ENCODE data around the gene ARHGAP1.
"Not testable (repeated sequence)": the region's sequence is repeated elsewhere in the genome, so short reads cannot be mapped to it uniquely, and the experiment has no call there.

ARHGAP1 gene

GRCh38 chr11:46672381-46672839 lies 28.0 kb downstream of the ARHGAP1 start:
- ATAC-seq (no peak), DNase-seq (no peak)

GRCh38 chr11:46671958-46672315 lies 28.5 kb downstream of the ARHGAP1 start:
- ATAC-seq (no peak), DNase-seq (no peak)

- not testable (repeated sequence) for ATAC-seq, DNase-seq
Measured at GRCh38 chr11:46670521-46670920, 29.9 kb downstream of the ARHGAP1 start.

- ATAC-seq = no peak
- DNase-seq = no peak
Measured at GRCh38 chr11:46669711-46670139, 30.7 kb downstream of the ARHGAP1 start.

- ATAC-seq (no peak), DNase-seq (no peak)
Measured at GRCh38 chr11:46668480-46669085, 31.8 kb downstream of the ARHGAP1 start.

- ATAC-seq (no peak), DNase-seq (no peak)
Measured at GRCh38 chr11:46667043-46667481, 33.4 kb downstream of the ARHGAP1 start.

- ATAC-seq (no peak), DNase-seq (no peak)
Measured at GRCh38 chr11:46666516-46666915, 33.9 kb downstream of the ARHGAP1 start.

- ATAC-seq = no peak
- DNase-seq = no peak
Measured at GRCh38 chr11:46665356-46665755, 35.1 kb downstream of the ARHGAP1 start.

GRCh38 chr11:46664612-46665011 lies 35.8 kb downstream of the ARHGAP1 start:
- DNase-seq = no peak

GRCh38 chr11:46663277-46663940 lies 37.0 kb downstream of the ARHGAP1 start:
- ATAC-seq = no peak
- DNase-seq = no peak

More at GRCh38 chr11:46664612-46665011, 35.8 kb downstream of the ARHGAP1 start:
- no peak for ATAC-seq

- DNase-seq (no peak), ATAC-seq (no peak)
Measured at GRCh38 chr11:46662366-46662765, 38.1 kb downstream of the ARHGAP1 start.

- ATAC-seq (no peak), DNase-seq (no peak)
Measured at GRCh38 chr11:46661836-46662235, 38.6 kb downstream of the ARHGAP1 start.

GRCh38 chr11:46659908-46660307 lies 40.5 kb downstream of the ARHGAP1 start:
- DNase-seq (no peak), ATAC-seq (no peak)

- DNase-seq (no peak), ATAC-seq (no peak)
Measured at GRCh38 chr11:46658259-46658658, 42.2 kb downstream of the ARHGAP1 start.

GRCh38 chr11:46657186-46657585 lies 43.2 kb downstream of the ARHGAP1 start:
- no peak for ATAC-seq
- no peak for DNase-seq

GRCh38 chr11:46655631-46656030 lies 44.8 kb downstream of the ARHGAP1 start:
- ATAC-seq (no peak), DNase-seq (no peak)

GRCh38 chr11:46649180-46649738 lies 51.2 kb downstream of the ARHGAP1 start:
- no peak for ATAC-seq

GRCh38 chr11:46643986-46644385 lies 56.4 kb downstream of the ARHGAP1 start:
- DNase-seq = no peak
- no peak for ATAC-seq

More at GRCh38 chr11:46649180-46649738, 51.2 kb downstream of the ARHGAP1 start:
- DNase-seq = no peak

- no peak for ATAC-seq
- DNase-seq = no peak
Measured at GRCh38 chr11:46643531-46643930, 56.9 kb downstream of the ARHGAP1 start.

- ATAC-seq (no peak), DNase-seq (no peak)
Measured at GRCh38 chr11:46642627-46643335, 57.6 kb downstream of the ARHGAP1 start.

- no peak for ATAC-seq
- no peak for DNase-seq
Measured at GRCh38 chr11:46641639-46642038, 58.8 kb downstream of the ARHGAP1 start.

GRCh38 chr11:46640036-46640788 lies 60.2 kb downstream of the ARHGAP1 start:
- ATAC-seq = no peak
- no peak for DNase-seq

All from stimulated activated naive CD8-positive, alpha-beta T cell treated with anti-CD3 and anti-CD28 coated beads, Interleukin-15, Interleukin-2, amounts not matched to agents 100 U/mL and 50 U/mL, for 24 hours (primary cell).